OCI-M2 (cell line): ENCODE results near the gene RPS16.
A peak's percentile ranks its signal among the peaks of the same experiment; 100 is the strongest.

Experiments used
- DNase-seq: peaks from one replicate; lab custom pipeline; 2025; ENCODE audit not compliant: unreplicated experiment; lab: John Stamatoyannopoulos, UW

Gene RPS16

GRCh38 chr19:39422020-39422419 lies 13.7 kb downstream of the RPS16 start:
- no peak for DNase-seq

- DNase-seq = no peak
These were observed 15.0 kb downstream of the RPS16 start for GRCh38 chr19:39420769-39421168.

- no peak for DNase-seq
These were observed 16.7 kb downstream of the RPS16 start for GRCh38 chr19:39419003-39419402.

- no peak for DNase-seq
These were observed 18.1 kb downstream of the RPS16 start for GRCh38 chr19:39417463-39418181.

GRCh38 chr19:39416152-39417120 lies 19.3 kb downstream of the RPS16 start:
- no peak for DNase-seq

- no peak for DNase-seq
These were observed 20.4 kb downstream of the RPS16 start for GRCh38 chr19:39415111-39416046.

GRCh38 chr19:39413911-39414608 lies 21.7 kb downstream of the RPS16 start:
- no peak for DNase-seq

- no peak for DNase-seq
These were observed 22.4 kb downstream of the RPS16 start for GRCh38 chr19:39413272-39413910.

GRCh38 chr19:39412867-39413271 lies 22.9 kb downstream of the RPS16 start:
- DNase-seq = no peak

- peak; percentile 99 for DNase-seq
These were observed 23.5 kb downstream of the RPS16 start, which contains the start of gene PLEKHG2 for GRCh38 chr19:39412100-39412866. PLEKHG2 (plus strand) TSS chr19:39412669; CDS start chr19:39414087, 1,418 bp downstream.

GRCh38 chr19:39411832-39412099 lies 24.0 kb downstream of the RPS16 start:
- peak; percentile 99 for DNase-seq

- DNase-seq = no peak
These were observed 24.5 kb downstream of the RPS16 start for GRCh38 chr19:39411081-39411831.

GRCh38 chr19:39410831-39411080 lies 25.0 kb downstream of the RPS16 start:
- DNase-seq = no peak

GRCh38 chr19:39410017-39410830 lies 25.5 kb downstream of the RPS16 start:
- DNase-seq = peak; percentile 91

- DNase-seq = peak; percentile 91
These were observed 26.3 kb downstream of the RPS16 start for GRCh38 chr19:39409208-39410016.

GRCh38 chr19:39408392-39409207 lies 27.1 kb downstream of the RPS16 start:
- DNase-seq = no peak
